DND-41 (cell line): ENCODE measurements around the gene GLUD2.

Experiments
- CTCF ChIP-seq: IDR thresholded peaks from 2 replicates; pipeline ENCODE4 v1.5.1; 2012; ENCODE audit warnings: borderline replicate concordance, low read length, moderate library complexity, mild to moderate bottlenecking; ENCODE audit not compliant: poor library complexity, severe bottlenecking; ENCODE audit errors: extremely low read depth
- EZH2 ChIP-seq: IDR thresholded peaks from 3 replicates; pipeline ENCODE4 v1.6.1; 2012; ENCODE audit warnings: borderline replicate concordance, low read depth, mild to moderate bottlenecking, moderate library complexity, low read length, inconsistent platforms; ENCODE audit not compliant: severe bottlenecking

GRCh38 chrX:121000589-121000988 is 46.8 kb upstream of the GLUD2 start:
- peak; percentile 42 for TF ChIP-seq CTCF
- no peak for TF ChIP-seq EZH2
